ENCODE results near the gene SHC2. TPM values are rescaled to one million over a fixed set of nuclear protein-coding genes. Genes with fewer than 3 reads are reported as not detected.

SHC2 gene
- total and polyA plus RNA-seq, 9 of the 15 experiments (the other 6 are each of a cell fraction or from before 2014, with no cell fraction given) = 0.14 to 0.36 (median 0.17) TPM; not detected in 5

DNA sequence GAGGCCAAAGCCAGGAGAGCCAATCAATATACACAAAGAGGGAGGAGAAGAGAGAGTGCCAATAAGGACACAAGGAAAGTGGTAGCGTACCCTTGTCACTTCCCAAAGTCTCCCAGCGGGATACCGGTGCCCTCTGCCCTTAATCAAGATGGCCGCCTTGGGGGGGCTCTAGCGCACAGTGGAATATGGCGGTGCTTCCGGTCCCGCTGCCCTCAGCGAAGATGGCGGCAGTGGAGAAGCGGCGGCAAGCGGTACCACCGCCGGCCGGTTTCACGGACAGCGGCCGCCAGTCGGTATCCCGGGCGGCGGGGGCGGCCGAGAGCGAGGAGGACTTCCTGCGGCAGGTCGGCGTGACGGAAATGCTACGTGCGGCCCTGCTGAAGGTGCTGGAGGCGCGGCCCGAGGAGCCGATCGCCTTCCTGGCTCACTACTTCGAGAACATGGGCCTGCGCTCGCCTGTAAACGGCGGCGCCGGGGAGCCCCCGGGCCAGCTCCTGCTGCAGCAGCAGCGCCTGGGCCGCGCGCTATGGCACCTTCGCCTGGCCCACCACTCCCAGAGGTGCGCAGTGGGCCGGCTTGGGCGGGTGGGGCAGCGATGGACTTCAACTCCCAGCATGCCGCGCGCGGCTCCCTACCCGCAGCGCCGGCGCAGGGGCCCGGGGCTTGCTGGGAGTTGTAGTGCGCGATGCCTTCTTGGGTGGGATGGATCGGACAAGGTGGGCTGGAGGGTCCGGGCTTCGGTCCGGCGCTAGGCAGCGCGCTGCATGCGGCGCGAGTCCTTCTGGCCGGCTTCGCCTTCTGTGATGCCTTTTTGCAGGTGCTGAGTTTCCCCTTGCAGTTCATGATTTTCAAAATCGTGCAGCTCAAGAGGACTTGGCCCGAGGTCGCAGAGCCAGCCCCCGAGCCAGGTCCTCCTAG lies 46.7 kb upstream of the SHC2 start, which contains the start of gene TPGS1 (continued):
- TF ChIP-seq, protein P1, sequence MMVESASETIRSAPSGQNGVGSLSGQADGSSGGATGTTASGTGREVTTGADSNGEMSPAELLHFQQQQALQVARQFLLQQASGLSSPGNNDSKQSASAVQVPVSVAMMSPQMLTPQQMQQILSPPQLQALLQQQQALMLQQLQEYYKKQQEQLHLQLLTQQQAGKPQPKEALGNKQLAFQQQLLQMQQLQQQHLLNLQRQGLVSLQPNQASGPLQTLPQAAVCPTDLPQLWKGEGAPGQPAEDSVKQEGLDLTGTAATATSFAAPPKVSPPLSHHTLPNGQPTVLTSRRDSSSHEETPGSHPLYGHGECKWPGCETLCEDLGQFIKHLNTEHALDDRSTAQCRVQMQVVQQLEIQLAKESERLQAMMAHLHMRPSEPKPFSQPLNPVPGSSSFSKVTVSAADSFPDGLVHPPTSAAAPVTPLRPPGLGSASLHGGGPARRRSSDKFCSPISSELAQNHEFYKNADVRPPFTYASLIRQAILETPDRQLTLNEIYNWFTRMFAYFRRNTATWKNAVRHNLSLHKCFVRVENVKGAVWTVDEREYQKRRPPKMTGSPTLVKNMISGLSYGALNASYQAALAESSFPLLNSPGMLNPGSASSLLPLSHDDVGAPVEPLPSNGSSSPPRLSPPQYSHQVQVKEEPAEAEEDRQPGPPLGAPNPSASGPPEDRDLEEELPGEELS (CRISPR knock-in tag; IDR thresholded peaks at IDR 0.05; ENCODE audit: borderline replicate concordance) = peak; percentile 53; the same call in 1 of the 2 replicates
- TF ChIP-seq, protein P2, sequence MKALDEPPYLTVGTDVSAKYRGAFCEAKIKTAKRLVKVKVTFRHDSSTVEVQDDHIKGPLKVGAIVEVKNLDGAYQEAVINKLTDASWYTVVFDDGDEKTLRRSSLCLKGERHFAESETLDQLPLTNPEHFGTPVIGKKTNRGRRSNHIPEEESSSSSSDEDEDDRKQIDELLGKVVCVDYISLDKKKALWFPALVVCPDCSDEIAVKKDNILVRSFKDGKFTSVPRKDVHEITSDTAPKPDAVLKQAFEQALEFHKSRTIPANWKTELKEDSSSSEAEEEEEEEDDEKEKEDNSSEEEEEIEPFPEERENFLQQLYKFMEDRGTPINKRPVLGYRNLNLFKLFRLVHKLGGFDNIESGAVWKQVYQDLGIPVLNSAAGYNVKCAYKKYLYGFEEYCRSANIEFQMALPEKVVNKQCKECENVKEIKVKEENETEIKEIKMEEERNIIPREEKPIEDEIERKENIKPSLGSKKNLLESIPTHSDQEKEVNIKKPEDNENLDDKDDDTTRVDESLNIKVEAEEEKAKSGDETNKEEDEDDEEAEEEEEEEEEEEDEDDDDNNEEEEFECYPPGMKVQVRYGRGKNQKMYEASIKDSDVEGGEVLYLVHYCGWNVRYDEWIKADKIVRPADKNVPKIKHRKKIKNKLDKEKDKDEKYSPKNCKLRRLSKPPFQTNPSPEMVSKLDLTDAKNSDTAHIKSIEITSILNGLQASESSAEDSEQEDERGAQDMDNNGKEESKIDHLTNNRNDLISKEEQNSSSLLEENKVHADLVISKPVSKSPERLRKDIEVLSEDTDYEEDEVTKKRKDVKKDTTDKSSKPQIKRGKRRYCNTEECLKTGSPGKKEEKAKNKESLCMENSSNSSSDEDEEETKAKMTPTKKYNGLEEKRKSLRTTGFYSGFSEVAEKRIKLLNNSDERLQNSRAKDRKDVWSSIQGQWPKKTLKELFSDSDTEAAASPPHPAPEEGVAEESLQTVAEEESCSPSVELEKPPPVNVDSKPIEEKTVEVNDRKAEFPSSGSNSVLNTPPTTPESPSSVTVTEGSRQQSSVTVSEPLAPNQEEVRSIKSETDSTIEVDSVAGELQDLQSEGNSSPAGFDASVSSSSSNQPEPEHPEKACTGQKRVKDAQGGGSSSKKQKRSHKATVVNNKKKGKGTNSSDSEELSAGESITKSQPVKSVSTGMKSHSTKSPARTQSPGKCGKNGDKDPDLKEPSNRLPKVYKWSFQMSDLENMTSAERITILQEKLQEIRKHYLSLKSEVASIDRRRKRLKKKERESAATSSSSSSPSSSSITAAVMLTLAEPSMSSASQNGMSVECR (CRISPR knock-in tag; IDR thresholded peaks at IDR 0.05) = peak; percentile 73; the same call in 1 of the 2 replicates
- TF ChIP-seq ZNF239 (CRISPR knock-in tag; IDR thresholded peaks at IDR 0.05) (peak; percentile 74), MBD2 (IDR thresholded peaks at IDR 0.05; ENCODE audit: borderline replicate concordance, low read depth) (peak; percentile 87), ZNF41 (CRISPR knock-in tag; conservative IDR thresholded peaks at IDR 0.05) (no peak), CREB1 (IDR thresholded peaks at IDR 0.05) (peak; percentile 25; the same call in 1 of the 2 replicates), CREB1 (CRISPR knock-in tag; IDR thresholded peaks at IDR 0.05) (peak; percentile 71), ZNF311 (CRISPR knock-in tag; IDR thresholded peaks at IDR 0.05) (no peak), PCBP1 (IDR thresholded peaks at IDR 0.05; ENCODE audit: low read depth, low read length, poor library complexity, severe bottlenecking) (peak; percentile 35), FIP1L1 (IDR thresholded peaks at IDR 0.05; ENCODE audit: low read depth, low read length, poor library complexity, severe bottlenecking) (peak; percentile 33)
- TF ChIP-seq, protein P3, sequence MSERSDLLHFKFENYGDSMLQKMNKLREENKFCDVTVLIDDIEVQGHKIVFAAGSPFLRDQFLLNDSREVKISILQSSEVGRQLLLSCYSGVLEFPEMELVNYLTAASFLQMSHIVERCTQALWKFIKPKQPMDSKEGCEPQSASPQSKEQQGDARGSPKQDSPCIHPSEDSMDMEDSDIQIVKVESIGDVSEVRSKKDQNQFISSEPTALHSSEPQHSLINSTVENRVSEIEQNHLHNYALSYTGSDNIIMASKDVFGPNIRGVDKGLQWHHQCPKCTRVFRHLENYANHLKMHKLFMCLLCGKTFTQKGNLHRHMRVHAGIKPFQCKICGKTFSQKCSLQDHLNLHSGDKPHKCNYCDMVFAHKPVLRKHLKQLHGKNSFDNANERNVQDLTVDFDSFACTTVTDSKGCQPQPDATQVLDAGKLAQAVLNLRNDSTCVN (CRISPR knock-in tag; IDR thresholded peaks at IDR 0.05) = peak; percentile 80; the same call in 1 of the 2 replicates
- TF ChIP-seq, protein P4, sequence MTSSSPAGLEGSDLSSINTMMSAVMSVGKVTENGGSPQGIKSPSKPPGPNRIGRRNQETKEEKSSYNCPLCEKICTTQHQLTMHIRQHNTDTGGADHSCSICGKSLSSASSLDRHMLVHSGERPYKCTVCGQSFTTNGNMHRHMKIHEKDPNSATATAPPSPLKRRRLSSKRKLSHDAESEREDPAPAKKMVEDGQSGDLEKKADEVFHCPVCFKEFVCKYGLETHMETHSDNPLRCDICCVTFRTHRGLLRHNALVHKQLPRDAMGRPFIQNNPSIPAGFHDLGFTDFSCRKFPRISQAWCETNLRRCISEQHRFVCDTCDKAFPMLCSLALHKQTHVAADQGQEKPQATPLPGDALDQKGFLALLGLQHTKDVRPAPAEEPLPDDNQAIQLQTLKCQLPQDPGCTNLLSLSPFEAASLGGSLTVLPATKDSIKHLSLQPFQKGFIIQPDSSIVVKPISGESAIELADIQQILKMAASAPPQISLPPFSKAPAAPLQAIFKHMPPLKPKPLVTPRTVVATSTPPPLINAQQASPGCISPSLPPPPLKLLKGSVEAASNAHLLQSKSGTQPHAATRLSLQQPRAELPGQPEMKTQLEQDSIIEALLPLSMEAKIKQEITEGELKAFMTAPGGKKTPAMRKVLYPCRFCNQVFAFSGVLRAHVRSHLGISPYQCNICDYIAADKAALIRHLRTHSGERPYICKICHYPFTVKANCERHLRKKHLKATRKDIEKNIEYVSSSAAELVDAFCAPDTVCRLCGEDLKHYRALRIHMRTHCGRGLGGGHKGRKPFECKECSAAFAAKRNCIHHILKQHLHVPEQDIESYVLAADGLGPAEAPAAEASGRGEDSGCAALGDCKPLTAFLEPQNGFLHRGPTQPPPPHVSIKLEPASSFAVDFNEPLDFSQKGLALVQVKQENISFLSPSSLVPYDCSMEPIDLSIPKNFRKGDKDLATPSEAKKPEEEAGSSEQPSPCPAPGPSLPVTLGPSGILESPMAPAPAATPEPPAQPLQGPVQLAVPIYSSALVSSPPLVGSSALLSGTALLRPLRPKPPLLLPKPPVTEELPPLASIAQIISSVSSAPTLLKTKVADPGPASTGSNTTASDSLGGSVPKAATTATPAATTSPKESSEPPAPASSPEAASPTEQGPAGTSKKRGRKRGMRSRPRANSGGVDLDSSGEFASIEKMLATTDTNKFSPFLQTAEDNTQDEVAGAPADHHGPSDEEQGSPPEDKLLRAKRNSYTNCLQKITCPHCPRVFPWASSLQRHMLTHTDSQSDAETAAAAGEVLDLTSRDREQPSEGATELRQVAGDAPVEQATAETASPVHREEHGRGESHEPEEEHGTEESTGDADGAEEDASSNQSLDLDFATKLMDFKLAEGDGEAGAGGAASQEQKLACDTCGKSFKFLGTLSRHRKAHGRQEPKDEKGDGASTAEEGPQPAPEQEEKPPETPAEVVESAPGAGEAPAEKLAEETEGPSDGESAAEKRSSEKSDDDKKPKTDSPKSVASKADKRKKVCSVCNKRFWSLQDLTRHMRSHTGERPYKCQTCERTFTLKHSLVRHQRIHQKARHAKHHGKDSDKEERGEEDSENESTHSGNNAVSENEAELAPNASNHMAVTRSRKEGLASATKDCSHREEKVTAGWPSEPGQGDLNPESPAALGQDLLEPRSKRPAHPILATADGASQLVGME (CRISPR knock-in tag; IDR thresholded peaks at IDR 0.05) = no peak

All from K562 (cell line).